ENCODE results near the gene PRSS16.

GRCh38 chr6:27263886-27264285, 16.4 kb downstream of the PRSS16 start:
- TF ChIP-seq CTCF (IDR thresholded peaks at IDR 0.05; ENCODE audit: low read depth, low read length) (no peak), EZH2phosphoT487 (IDR thresholded peaks at IDR 0.05; ENCODE audit: low read depth) (no peak)
